Embryonic facial prominence (tissue), 1 donor: ENCODE data around the gene RBPJL.

Experiments used
- DNase-seq: peaks from one replicate; pipeline ENCODE4 v3.0.0-alpha.2; 2016; ENCODE audit errors: extremely low spot score

RBPJL gene

DNA sequence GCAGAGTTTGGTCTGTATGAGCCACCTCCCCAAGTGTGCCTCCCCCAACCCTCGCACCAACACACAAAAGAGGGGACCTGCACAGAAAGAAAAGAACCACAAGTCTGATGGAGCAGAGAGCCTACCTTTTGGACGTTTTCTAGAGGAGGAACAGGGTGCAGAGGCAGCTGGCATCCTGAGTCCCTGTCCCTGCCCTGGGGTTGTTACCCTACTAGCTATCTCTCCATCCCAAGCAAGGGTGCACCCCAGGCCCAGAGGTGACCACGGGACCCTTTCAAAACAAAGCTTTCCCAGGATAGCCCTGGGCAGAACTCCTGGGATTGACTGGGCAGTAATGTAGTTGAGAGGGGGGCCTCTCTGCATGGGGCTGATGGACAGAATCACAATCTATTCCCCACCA is 11.2 kb downstream of the RBPJL start:
- no peak for DNase-seq

DNA sequence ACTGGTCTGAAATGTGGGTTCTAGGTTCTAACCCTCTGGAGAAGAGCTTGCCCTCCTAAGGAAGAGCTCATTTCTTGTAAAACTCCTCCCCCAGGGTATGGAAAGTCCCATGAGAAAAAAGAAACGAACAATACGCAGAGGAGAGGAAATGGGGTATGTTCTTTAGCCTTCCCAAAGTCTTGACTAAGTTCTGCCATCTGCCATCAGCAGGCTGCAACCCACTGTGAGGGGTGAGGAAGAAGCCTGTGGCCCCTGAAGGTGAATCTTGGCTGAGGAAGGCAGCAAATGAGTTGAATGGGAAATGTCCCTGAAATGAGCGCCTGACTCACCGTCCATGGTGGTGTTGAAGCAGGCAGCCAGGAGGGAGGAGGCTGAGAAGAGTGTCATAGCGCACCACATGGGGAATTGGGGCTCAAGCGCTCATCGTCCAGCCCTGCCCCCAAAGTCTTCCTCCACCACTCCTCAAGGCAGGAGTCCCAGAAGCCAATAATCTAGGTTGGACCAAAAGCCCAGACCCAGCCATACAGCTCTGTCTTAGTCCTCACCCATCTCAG is 11.8 kb downstream of the RBPJL start:
- DNase-seq, result no peak

DNA sequence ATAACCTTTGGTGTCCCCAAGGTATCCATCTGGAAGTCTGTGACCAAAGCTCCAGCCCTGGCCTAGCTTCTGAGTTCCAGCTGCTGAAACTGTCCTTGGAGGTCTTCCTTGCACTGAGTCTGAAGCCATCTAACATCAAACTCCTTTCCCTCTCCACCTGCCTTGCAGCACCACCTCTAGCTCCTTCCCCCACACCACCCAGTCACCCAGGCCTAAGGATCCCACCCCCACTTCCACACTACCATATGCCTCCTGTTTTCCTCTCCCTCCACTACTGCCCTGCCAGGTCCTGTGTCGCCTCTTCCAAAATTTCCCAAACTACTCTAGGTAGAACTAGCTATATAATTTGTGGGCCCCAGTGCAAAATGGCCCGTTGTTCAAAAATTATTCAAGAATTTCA is 12.3 kb downstream of the RBPJL start:
- DNase-seq, result no peak

DNA sequence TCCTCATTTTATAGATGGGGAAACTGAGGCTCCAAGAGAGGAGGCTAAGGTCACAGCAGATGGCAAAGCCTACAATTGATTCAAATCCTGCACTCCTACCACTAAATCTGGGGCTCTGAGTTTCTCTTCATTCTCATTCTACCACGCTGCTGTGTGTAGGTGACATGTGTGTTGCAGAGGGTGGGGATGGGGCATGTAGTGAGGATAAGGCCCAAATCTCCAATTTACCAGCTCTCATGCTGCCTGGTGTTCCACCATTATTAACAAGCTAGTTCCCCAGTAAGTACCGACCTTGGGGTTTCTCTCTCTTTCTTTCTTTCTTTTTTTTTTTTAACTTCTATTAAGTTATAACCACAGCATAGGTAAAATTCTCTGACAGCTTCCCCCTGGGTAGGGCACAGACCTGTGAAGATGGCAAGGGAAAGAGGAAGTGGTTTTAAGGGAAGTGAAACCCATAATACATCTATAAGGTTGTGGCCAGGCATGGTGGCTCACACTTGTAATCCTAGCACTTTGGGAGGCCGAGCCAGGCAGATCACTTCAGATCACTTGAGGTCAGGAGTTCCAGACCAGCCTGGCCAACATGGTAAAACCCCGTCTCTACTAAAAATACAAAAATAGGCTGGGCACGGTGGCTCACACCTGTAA is 14.4 kb downstream of the RBPJL start:
- no peak for DNase-seq

DNA sequence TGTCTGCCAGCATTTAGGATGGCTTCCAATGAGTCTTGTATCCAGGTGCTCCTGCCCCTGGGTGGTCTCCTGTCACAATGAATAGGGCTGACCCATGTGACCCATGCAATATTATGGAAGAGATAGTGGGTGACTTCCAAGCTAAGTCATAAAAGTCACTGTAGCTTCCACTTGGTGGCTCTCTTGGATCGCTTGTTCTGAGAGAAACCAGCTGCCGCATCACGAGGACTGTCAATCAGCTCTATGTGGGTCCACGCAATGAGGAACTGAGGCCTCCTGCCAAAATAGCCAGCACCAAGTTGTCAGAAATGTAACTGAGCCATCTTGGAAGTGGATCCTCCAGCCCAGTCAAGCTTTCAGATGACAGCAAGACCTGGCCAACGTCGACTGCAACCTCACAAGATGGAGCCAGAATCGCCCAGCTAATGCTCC is 16.3 kb downstream of the RBPJL start:
- DNase-seq, result no peak

DNA sequence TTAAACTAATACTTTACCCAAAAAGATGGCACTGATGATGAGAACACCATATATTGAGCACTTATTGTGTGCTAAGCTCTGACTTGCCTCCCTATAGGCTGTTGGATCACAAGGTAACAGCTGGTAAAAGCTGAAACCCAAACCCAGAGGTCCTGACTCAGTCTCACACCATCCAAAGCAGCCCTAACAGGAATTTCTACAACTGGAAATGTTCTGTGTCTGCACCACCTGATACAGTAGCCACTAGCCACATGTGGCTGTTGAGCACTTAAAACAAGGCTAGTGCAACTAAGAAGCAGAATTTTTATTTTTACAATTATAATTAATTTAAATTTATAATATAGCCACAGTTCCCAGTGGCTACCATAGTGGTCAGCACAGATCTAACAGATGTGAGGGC is 17.1 kb downstream of the RBPJL start:
- no peak for DNase-seq

DNA sequence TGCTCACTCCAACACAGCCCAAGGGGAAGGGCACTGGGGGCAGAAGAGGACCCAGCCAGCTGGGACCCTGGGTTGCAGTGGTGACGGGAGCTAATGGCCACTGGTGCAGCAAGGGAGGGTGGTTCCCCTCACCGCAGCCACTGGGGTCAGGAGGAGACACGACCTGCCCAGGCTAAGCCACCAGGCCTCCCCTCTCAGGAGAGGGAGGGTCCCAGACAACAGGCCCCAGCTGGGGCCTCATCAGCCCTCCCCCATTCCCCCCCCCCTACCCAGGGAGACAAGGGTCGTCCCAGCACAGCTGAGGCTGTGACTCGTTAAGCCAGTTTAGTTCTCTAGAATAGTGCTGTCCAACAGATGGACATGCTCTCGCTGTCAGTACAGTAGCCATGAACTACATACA is 18.7 kb downstream of the RBPJL start:
- DNase-seq, result no peak

DNA sequence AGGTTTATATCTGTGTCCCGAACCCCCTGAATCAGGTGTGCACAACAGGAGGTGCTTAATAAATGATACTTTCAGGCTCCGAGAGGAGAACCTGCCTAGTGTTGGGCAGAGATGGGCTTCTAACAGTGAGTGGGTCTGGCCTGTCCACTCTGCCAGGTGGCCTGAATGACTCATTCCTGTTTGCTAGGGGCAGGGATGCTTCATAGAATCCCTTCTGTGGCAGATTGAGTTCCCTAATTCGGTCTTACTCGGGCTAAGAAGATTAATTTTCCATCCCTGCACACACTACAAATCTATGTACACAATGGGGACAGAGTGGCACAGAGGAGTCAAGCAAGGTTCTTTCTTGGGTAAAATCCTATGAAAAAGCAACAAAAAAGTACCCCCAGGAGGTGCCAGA is 21.8 kb downstream of the RBPJL start:
- DNase-seq, result no peak

DNA sequence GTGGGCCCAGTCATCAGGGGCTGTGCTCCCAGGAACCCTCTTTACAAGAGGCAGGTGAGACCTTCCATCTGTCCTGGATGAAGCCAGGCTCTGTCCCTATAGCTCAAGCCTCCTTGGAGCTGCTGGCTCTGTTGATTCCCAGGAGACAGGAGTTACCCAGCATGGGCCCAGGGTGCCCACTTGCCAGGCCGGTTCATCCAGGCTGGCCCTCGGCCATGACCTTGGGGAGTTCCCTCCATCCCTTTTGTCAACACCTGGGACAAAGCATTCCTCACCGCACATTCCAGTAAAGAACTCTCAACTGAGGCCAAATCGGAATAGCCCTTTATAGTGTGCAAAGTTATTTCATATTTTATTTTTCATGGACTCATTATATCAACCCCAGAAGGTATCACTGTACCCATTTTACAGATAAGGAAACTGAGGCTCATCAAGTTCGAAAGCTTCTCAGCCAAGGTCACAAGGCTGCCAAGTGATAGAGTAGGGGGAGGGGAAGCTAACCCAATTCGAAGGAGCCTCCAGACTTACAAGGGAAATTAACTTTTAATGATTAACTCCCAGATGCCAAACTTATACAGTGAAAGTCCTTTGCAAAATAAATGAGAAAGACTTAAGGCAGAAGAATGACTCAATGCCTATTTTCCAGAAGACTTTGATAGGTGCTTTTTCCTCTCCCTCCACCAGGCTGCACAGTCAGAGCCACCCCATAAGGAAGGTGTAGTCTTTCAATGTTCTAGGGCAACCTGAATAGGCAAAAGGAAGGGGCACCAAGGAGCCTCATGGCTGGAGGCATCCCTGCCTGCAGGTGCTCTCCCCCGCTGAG is 23.1 kb downstream of the RBPJL start:
- no peak for DNase-seq

DNA sequence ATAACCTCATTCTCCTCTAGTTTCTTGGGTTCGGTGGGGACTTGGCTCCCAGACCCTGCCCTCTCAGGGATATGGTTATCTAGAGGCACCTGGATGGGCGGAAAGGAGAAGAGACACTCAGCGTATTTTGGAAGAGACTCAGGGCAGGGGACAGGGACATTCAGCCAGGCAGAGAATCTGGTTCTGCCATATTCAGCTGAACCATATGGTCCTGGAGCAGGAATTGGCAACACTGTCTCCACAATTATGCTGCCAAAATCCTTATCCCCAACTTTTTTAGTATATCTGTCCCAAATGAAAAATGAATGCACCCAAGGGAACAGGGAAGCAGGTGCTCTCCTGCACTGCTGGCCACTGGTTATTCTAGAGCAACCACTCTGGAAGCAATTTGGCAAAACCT is 23.8 kb downstream of the RBPJL start:
- DNase-seq, result no peak

DNA sequence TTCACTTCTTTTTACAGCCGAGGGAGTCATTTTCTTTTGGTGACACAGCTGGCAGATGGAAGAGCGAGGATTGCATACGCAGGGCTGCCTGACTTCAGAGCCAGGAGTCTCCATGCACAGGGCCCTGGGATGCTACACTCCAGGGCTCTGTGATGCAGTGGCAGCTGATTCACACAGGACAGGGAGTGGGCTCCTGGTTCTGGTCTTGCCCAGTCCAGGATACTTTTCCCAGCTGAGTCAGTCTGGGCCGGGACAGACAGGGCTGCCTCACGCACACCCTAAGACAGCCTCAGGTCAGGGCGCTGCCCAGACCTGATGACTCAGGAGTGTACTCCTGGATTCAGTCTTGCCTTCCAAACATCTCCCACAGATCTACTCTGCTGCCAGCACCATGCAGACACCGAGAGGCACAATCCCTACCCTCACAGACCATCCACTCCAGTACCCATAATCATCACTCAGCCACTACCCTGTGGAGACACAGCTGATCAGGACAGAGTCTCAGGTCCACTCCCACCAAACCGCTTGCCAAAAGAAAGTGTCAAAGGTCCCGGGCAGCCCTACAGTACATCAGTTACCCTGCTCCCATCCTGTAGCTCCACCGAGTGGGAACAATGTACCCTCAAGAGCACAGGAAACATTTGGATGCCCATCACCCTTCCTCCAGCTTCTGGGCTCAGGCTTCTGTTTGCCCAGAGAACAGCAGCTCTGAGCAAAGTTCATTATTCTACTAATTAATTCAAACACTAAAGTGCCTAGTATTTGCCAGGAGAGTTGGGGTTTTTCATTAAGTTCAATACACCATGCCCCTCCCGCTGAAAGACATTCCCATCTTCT is 30.1 kb downstream of the RBPJL start:
- DNase-seq, result no peak

DNA sequence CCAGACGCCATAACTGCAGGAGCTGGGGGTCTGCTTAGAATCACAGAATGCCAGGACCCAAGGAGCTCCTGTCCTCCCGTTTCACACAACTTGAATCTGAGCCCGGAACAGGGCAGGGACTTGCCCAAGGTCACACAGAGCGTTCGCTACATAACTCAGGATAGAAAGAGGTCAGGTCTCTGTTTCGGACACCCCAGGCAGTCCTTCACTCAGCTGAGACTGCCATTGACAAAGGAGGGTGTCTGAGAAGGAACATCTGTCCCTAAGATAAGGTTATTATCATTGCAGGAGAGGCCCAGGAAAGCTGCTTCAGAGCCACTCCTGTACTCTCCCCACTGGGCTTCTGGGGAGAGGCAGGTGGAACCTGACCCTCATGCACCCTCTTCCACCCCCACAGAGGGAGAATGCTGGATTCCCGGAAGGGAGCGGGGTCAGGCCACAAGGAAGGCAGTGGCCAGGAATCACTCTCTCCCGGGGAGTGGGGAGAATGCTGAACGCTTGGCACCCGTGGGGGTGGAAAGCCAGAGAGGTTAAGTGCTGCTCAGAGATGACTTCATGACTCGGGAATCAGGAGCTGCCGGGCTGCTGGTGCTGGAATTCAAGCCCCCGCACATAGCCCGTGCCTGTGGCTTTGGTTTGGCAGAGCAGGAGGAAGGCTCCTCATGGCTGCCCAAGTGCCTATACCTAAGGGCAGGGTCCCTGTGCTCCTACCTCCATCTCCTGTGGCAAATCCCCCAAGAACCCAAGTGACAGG is 30.9 kb downstream of the RBPJL start:
- DNase-seq, result no peak

DNA sequence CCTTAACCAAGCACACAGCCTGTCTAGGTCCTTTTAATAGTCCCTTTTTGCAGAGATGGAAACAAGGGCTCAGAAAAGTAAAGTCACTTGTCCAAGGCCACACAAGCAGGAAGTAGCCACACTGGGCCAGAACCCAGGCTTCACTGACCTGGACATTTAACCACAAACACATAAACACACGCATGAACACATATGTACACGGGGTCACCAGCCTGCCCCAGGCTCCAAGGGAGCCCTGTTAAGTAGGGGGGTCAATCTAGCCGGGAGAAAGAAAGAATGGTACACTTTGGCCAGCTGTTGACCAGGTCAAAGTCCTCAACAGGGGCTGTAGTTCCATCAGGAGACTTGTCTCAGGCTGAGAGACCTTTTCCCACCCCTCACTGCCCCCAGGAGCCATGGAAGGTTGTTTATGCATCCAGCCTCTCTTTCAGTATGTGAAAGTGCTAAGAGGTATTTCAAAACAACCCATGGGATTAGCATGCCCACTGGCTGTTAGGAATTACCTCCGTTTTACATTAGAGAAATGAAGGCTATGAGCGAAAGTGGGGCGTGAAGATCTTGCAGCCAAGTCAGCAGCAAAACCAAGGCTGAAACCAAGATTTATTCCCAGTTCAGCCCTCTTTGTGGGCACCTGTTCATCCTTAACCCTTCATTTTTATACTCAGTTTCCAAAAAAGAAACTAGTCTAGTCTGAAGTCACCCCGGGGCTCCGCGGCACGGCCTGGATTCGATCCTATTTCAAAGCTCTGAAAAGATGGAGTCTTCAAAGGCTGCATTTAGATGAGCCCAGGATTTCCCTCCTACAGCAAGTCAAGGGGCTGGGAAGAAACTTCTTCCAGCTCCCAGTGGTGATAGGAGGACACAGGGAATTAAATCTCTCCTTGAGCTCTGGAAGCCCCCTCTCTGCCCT is 31.7 kb downstream of the RBPJL start:
- no peak for DNase-seq

DNA sequence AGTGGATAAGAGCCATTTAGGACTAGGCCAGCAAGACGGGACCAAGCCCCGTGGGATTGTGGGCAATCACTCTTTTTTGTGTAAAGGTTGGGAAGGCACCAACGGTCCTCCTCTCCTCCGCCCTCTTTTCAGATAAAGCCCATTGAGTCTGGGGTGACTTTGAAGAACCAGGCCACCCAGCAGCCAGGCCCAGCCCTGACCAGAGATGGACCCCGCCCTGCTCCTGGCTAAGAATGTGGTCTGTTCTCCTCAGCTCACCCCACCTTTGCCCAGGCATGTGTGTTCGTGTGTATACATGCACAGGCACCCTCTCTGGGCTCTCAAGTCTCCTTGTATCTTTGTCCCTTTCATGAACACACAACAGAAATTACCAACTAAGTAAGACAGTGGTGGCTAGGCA is 32.4 kb downstream of the RBPJL start:
- DNase-seq, result no peak

DNA sequence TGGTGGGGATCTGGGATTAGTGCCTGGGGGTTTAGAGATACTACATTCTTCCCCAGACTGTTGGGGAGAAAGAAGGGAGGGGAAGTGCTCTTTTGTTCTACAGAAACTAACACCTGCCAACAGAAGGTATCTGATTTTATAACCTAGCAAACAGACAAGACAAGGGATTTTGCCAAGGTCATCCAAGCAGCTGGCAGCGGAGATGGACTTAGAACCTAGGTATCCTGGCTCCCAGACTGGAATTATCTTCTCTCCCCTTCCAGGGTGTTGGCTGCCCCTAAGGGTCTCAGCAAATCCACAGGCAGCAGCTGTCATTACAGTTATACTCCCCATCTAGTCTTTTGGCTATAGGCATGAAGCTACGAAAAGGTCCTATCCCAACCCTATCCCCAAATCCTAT is 33.2 kb downstream of the RBPJL start:
- DNase-seq, result no peak

DNA sequence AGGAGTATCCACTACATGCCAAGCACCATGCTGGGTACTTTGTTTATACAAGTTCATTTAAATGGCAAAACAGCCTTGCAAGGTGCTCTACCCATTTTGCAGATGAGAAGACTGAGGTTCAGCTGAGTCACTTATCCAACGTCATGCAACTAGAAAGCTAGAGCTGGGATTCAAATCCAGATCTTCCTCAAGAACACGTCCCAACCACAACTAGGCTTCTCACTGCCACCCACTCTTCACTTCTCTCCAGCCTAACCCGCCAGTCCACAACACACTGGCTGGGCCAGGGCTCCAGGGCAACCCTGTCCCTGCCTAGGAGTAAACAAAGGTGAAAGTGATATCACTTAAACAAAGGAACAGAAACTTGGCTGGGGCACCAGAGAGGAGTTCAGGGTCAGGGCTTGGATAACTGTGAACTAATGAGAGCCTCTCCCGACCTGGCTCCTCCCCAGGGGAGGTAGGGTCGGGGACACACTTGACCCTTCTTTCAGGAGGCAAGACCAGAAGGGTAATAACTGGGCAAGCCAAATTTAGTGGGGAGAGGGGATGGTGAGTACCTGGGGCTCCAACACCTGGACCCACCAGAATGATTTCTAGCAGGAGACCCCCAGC is 33.7 kb downstream of the RBPJL start:
- DNase-seq, result no peak

DNA sequence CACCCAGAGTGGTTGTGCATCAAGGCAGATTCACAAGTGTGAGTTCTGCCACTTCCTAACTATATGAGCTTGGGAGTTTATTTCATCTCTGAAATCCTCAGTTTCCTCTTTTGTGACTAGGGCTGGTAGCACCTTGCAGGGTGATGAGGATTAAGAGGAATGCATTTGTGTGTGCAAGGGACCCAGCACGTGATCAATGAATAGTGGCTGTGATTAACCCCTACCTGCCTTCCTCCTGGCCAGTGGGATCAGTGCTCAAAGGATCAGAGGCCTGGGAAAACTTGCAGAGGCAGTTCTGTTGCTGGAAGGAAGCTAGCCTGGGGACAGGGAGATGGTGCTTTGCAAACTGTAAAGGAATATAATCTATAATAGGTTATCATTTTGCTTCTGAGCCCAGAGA is 34.3 kb downstream of the RBPJL start:
- no peak for DNase-seq

DNA sequence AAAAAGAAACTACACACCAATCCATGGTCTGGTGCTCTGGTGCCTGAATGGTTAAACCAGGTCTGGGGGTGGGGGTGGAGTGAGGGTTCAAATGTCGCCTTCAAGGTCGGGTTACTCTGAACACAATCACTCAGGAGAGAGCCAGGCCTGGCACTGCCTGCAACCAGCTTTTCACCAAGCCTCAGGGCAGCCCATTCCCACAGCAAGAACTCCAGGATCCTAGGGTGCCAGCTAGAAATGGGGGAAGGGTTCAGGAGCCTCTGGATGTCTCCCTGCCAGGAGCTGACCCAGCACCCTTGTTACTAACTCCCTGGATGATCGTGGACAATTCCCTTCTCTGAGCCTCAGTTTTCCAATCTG is 34.9 kb downstream of the RBPJL start:
- DNase-seq, result no peak

DNA sequence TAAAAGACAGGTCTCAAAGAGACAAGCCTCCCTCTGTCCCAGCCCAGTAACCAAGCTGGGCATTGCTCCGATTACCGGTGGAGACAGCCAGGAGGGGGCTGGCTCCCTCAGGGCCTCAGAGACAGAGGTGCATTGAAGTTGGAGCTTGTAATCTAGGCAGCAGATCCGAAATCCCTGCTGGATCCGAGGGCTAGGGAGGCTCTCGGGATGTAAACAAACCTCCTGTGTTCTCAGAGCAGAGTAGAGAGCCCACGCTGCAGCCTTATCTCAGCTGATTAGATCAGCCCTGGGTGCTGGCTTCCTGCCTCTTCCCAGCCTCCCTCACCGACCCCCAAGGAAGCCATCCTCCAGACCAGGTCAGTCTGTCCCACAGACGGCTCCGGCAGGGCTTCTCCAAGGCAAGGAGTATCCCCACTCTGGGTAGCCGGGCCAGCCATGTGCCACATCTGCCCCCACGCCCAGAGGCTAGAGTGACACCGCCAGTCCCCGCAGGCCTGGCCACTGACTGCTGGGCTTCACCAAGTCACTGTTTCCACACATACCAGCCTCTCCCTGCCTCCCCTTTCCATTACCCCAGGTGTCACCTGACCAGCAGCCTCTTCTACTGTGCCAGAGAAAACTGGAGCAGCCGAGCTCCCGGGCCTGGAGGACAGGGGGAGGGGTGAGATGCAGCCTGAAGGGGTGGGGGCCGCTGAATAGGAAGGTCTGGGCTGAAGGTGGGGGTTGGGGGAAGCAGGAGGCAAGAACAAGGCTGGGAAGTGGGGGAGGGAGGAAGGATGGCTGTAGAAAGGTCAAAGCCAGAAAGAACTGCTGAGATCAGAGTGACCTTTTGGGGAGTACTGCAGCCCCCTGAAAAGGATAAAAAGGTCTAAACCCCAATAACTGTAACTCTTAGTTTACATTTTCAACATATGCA is 35.6 kb downstream of the RBPJL start:
- no peak for DNase-seq
